HUES6 (cell line): ENCODE results near the gene GBF1.

Experiments used
- H3K27ac ChIP-seq: 2 replicates; pipeline ENCODE4 v1.7.0; 2013; ENCODE audit warnings: low read depth, mild to moderate bottlenecking, low read length, inconsistent platforms
- H3K27me3 ChIP-seq: 2 replicates; pipeline ENCODE4 v1.6.1; 2013; ENCODE audit warnings: low read length; ENCODE audit not compliant: control insufficient read depth, insufficient read depth
- H3K36me3 ChIP-seq: 2 replicates; pipeline ENCODE4 v1.6.1; 2013; ENCODE audit warnings: low read length; ENCODE audit not compliant: control insufficient read depth, insufficient read depth
- H3K4me1 ChIP-seq: 2 replicates; pipeline ENCODE4 v1.6.1; 2013; ENCODE audit warnings: low read length; ENCODE audit not compliant: control insufficient read depth, insufficient read depth
- H3K4me3 ChIP-seq: 2 replicates; pipeline ENCODE4 v1.5.1; 2013; ENCODE audit warnings: low read depth, low read length
- H3K9ac ChIP-seq: one replicate; pipeline ENCODE4 v1.6.1; 2013; ENCODE audit warnings: mild to moderate bottlenecking, low read length
- H3K9me3 ChIP-seq: 2 replicates; pipeline ENCODE4 v1.6.1; 2013; ENCODE audit warnings: low read depth, low read length; ENCODE audit not compliant: control insufficient read depth, insufficient read depth

The GBF1 gene

GRCh38 chr10:102416283-102416682, 171.0 kb downstream of the GBF1 start:
- no peaks in the 10 kb centered on the region for H3K36me3 ChIP-seq
- H3K27ac ChIP-seq: no peak overlapping the region
- peaks cover 54% of the 10 kb centered on the region for H3K27me3 ChIP-seq
- peaks cover 8% of the 10 kb centered on the region; the same call in 1 of the 2 replicates for H3K4me1 ChIP-seq
- H3K4me3 ChIP-seq: no peak overlapping the region
- H3K9me3 ChIP-seq: no peaks in the 10 kb centered on the region
- no peak overlapping the region for H3K9ac ChIP-seq

- peaks cover 50% of the 10 kb centered on the region for H3K27me3 ChIP-seq
- no peak overlapping the region for H3K27ac ChIP-seq
- H3K4me3 ChIP-seq: no peak overlapping the region
- H3K9me3 ChIP-seq: no peaks in the 10 kb centered on the region
- H3K36me3 ChIP-seq: no peaks in the 10 kb centered on the region
- H3K4me1 ChIP-seq: peaks cover 5% of the 10 kb centered on the region; the same call in 1 of the 2 replicates
- no peak overlapping the region for H3K9ac ChIP-seq
These were observed 171.4 kb downstream of the GBF1 start for GRCh38 chr10:102416695-102417094.

- Histone ChIP-seq H3K9ac (no peak within 1 kb of the TSS), H3K9me3 (no peaks in the 10 kb centered on the region), H3K27ac (no peak within 1 kb of the TSS), H3K36me3 (peaks cover 6% of the 10 kb centered on the region; the same call in 1 of the 2 replicates), H3K4me3 (peak within 1 kb of the TSS; percentile 92), H3K27me3 (peaks cover 33% of the 10 kb centered on the region; the same call in 1 of the 2 replicates), H3K4me1 (peaks cover 14% of the 10 kb centered on the region)
These were observed 173.4 kb downstream of the GBF1 start, which contains the start of gene PSD for GRCh38 chr10:102418622-102419268. Gene PSD (minus strand): TSS chr10:102418785. CDS start chr10:102417038, 1,747 bp downstream.

- H3K4me1 ChIP-seq: peaks cover 14% of the 10 kb centered on the region
- H3K27ac ChIP-seq: no peak overlapping the region
- H3K27me3 ChIP-seq: peaks cover 29% of the 10 kb centered on the region; the same call in 1 of the 2 replicates
- H3K36me3 ChIP-seq: peaks cover 6% of the 10 kb centered on the region; the same call in 1 of the 2 replicates
- no peaks in the 10 kb centered on the region for H3K9me3 ChIP-seq
- H3K4me3 ChIP-seq: peak overlapping the region; percentile 92
- peak overlapping the region; percentile 54 for H3K9ac ChIP-seq
These were observed 174.2 kb downstream of the GBF1 start for GRCh38 chr10:102419269-102420180.

GRCh38 chr10:102420181-102420713, 174.9 kb downstream of the GBF1 start:
- H3K27ac ChIP-seq: no peak overlapping the region
- peaks cover 14% of the 10 kb centered on the region for H3K4me1 ChIP-seq
- H3K9ac ChIP-seq: peak overlapping the region; percentile 54
- peak overlapping the region; percentile 92 for H3K4me3 ChIP-seq
- peaks cover 6% of the 10 kb centered on the region; the same call in 1 of the 2 replicates for H3K36me3 ChIP-seq
- H3K9me3 ChIP-seq: no peaks in the 10 kb centered on the region
- H3K27me3 ChIP-seq: peaks cover 24% of the 10 kb centered on the region; the same call in 1 of the 2 replicates

GRCh38 chr10:102420714-102421506, 175.6 kb downstream of the GBF1 start, which contains the start of gene FBXL15:
Gene FBXL15 (plus strand): TSS chr10:102420836. CDS start chr10:102421130, 294 bp downstream.
- no peak within 1 kb of the TSS for H3K27ac ChIP-seq
- H3K4me3 ChIP-seq: peak within 1 kb of the TSS; percentile 92
- no peaks in the 10 kb centered on the region for H3K9me3 ChIP-seq
- H3K9ac ChIP-seq: peak within 1 kb of the TSS; percentile 86
- peaks cover 24% of the 10 kb centered on the region; the same call in 1 of the 2 replicates for H3K27me3 ChIP-seq
- peaks cover 6% of the 10 kb centered on the region; the same call in 1 of the 2 replicates for H3K36me3 ChIP-seq
- H3K4me1 ChIP-seq: peaks cover 14% of the 10 kb centered on the region

- Histone ChIP-seq H3K4me1 (peaks cover 14% of the 10 kb centered on the region), H3K36me3 (peaks cover 6% of the 10 kb centered on the region; the same call in 1 of the 2 replicates), H3K9me3 (no peaks in the 10 kb centered on the region), H3K27ac (no peak overlapping the region), H3K4me3 (peak overlapping the region; percentile 92), H3K27me3 (peaks cover 24% of the 10 kb centered on the region; the same call in 1 of the 2 replicates), H3K9ac (peak overlapping the region; percentile 86)
These were observed 176.1 kb downstream of the GBF1 start for GRCh38 chr10:102421507-102421756.

GRCh38 chr10:102421757-102422512, 176.6 kb downstream of the GBF1 start:
- Histone ChIP-seq H3K4me1 (peaks cover 14% of the 10 kb centered on the region), H3K4me3 (peak overlapping the region; percentile 92), H3K9ac (peak overlapping the region; percentile 51), H3K36me3 (peaks cover 6% of the 10 kb centered on the region; the same call in 1 of the 2 replicates), H3K9me3 (no peaks in the 10 kb centered on the region), H3K27me3 (peaks cover 24% of the 10 kb centered on the region; the same call in 1 of the 2 replicates), H3K27ac (no peak overlapping the region)

- H3K36me3 ChIP-seq: peaks cover 6% of the 10 kb centered on the region; the same call in 1 of the 2 replicates
- H3K9me3 ChIP-seq: no peaks in the 10 kb centered on the region
- H3K4me3 ChIP-seq: peak overlapping the region; percentile 92
- no peak overlapping the region for H3K9ac ChIP-seq
- no peak overlapping the region for H3K27ac ChIP-seq
- peaks cover 18% of the 10 kb centered on the region; the same call in 1 of the 2 replicates for H3K27me3 ChIP-seq
- H3K4me1 ChIP-seq: peaks cover 14% of the 10 kb centered on the region
These were observed 177.3 kb downstream of the GBF1 start for GRCh38 chr10:102422545-102423129.
